Prostate gland (tissue), 2 donors: ENCODE measurements around the gene HDLBP.

Source experiments
- POLR2A ChIP-seq: fragments of 450-650 bp; IDR thresholded peaks from one replicate; pipeline ENCODE4 v1.6.1; 2016; ENCODE audit warnings: antibody characterized with exemption, mild to moderate bottlenecking
- TF ChIP-seq, protein P1 (sequence below), 4 experiments: fragments of 200-600 bp in 2 of 4; fragments of 450-650 bp in 2 of 4; sonication (generic) in 2 of 4; IDR thresholded peaks; 1 replicate in 3 of 4; 2 replicates in 1 of 4; pipeline ENCODE4 v1.5.1; 2016 to 2019; ENCODE audit warnings: antibody characterized with exemption in 4 of 4, mild to moderate bottlenecking in 2 of 4, moderate library complexity in 2 of 4

DNA sequence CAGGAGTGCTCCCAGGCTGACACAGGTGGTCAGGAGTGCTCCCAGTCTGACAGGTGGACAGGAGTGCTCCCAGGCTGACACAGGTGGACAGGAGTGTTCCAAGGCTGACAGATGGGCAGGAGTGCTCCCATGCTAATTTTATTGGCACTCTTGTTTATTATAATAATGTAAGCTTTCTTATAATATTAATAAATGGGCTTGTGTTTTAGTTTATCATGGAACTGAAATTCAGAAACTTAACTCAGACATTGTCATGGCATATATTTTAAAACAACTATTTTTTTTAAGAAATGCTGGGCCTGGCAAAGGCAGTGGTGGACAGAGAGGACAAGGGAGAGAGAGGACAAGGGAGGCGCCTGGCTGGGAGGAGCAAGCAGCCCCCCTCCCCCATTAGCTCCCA lies 108.3 kb downstream of the HDLBP start:
- TF ChIP-seq, protein P1, sequence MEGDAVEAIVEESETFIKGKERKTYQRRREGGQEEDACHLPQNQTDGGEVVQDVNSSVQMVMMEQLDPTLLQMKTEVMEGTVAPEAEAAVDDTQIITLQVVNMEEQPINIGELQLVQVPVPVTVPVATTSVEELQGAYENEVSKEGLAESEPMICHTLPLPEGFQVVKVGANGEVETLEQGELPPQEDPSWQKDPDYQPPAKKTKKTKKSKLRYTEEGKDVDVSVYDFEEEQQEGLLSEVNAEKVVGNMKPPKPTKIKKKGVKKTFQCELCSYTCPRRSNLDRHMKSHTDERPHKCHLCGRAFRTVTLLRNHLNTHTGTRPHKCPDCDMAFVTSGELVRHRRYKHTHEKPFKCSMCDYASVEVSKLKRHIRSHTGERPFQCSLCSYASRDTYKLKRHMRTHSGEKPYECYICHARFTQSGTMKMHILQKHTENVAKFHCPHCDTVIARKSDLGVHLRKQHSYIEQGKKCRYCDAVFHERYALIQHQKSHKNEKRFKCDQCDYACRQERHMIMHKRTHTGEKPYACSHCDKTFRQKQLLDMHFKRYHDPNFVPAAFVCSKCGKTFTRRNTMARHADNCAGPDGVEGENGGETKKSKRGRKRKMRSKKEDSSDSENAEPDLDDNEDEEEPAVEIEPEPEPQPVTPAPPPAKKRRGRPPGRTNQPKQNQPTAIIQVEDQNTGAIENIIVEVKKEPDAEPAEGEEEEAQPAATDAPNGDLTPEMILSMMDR (IDR thresholded peaks at IDR 0.05) = no peak
- no peak for TF ChIP-seq POLR2A
